K562 (cell line): ENCODE measurements around the gene BRME1. TPM values are rescaled to one million over a fixed set of nuclear protein-coding genes. Genes with fewer than 3 reads are reported as not detected.

Source experiments
- ETS1 ChIP-seq: conservative IDR thresholded peaks from 2 replicates; pipeline ENCODE4 v1.6.1; 2011; ENCODE audit warnings: low read depth, mild to moderate bottlenecking, low read length; ENCODE audit not compliant: control insufficient read depth
- FOXM1 ChIP-seq, 2 experiments: fragments of 450-650 bp in 1 of 2; sonication (generic) in 1 of 2; formaldehyde crosslinking in 1 of 2; IDR thresholded peaks; 2 replicates each; pipeline versions ENCODE4 v1.6.1 to v1.9.0; 2017 to 2022; ENCODE audit warnings: low read depth in 2 of 2, mild to moderate bottlenecking in 2 of 2, missing genetic modification reagents in 1 of 2, moderate library complexity in 1 of 2
- IRF1 ChIP-seq: sonication (generic); formaldehyde crosslinking; IDR thresholded peaks from 2 replicates; pipeline ENCODE4 v1.8.0; 2022; ENCODE audit warnings: missing genetic modification reagents, mild to moderate bottlenecking, borderline replicate concordance
- SIX5 ChIP-seq, 2 experiments: IDR thresholded peaks; 2 replicates each; pipeline ENCODE4 v1.6.1; 2011; ENCODE audit warnings: low read length in 2 of 2, borderline replicate concordance in 1 of 2, low read depth in 1 of 2, mild to moderate bottlenecking in 1 of 2, moderate library complexity in 1 of 2; ENCODE audit not compliant: insufficient read depth in 1 of 2
- SMAD1 ChIP-seq: fragments of 150-350 bp; IDR thresholded peaks from 2 replicates; pipeline ENCODE4 v1.6.1; 2014; ENCODE audit warnings: low read length, low read depth; ENCODE audit not compliant: partially characterized antibody
- ZBTB12 ChIP-seq: fragments of 250-450 bp; sonication (Bioruptor Pico); IDR thresholded peaks from 2 replicates; pipeline ENCODE4 v1.4.0; 2020
- ZBTB33 ChIP-seq: sonication (generic); formaldehyde crosslinking; IDR thresholded peaks from 2 replicates; pipeline ENCODE4 v1.8.1; 2023; ENCODE audit warnings: mild to moderate bottlenecking, missing genetic modification reagents
- ZHX1 ChIP-seq: fragments of 150-350 bp; conservative IDR thresholded peaks from 2 replicates; pipeline ENCODE4 v1.6.1; 2014; ENCODE audit warnings: low read length
- ZNF518B ChIP-seq: fragments of 250-450 bp; sonication (Bioruptor Pico); IDR thresholded peaks from 2 replicates; pipeline ENCODE4 v1.5.0; 2021; ENCODE audit warnings: mild to moderate bottlenecking, moderate library complexity
- polyA plus RNA-seq, 8 experiments: library from polyadenylated mRNA; depleted of rRNA in 4 of 8; stranded (reverse) in 5 of 8; unstranded in 3 of 8; fragments of >200 nt; fragmentation: Nextera tagmentation in 2 of 8; fragmentation: Illumina TruSeq in 1 of 8; extraction: Ambion mirVana in 2 of 8; extraction: Trizol in 1 of 8; gene quantifications; 2 replicates each; pipeline versions ENCODE4 v1.2.1 to v1.2.3, GENCODE V29; 2011 to 2014; ENCODE audit warnings: inconsistent platforms in 1 of 8, missing spikeins in 1 of 8
- total RNA-seq, 7 experiments: library from RNA; depleted of rRNA in 6 of 7; stranded (reverse); fragments of >200 nt in 6 of 7; fragmentation: Illumina TruSeq in 2 of 7; extraction: Trizol in 2 of 7; gene quantifications; 2 replicates each; pipeline versions ENCODE4 v1.2.1 to v1.2.3, GENCODE V29; 2011 to 2021; ENCODE audit warnings: low replicate concordance in 1 of 7

The BRME1 gene
- total and polyA plus RNA-seq, 9 of the 15 experiments (the other 6 are each of a cell fraction or from before 2014, with no cell fraction given), result 0.75 to 6.1 (median 3.6) TPM

GRCh38 chr19:13905634-13906520 lies at the start of gene BRME1, which contains the start of gene CC2D1A (continued):
- TF ChIP-seq ZHX1 (0 out of 2 replicates have a peak, but pooled peaks have one; percentile 25), ZBTB12 (CRISPR knock-in tag) (peak; percentile 44; the same call in 1 of the 2 replicates), ZNF518B (CRISPR knock-in tag) (no peak), ZBTB33 (CRISPR knock-in tag) (0 out of 2 replicates have a peak, but pooled peaks have one; percentile 16), ETS1 (peak; percentile 98), IRF1 (CRISPR knock-in tag) (peak; percentile 85; the same call in 1 of the 2 replicates), SIX5 (IDR thresholded peaks at IDR 0.05; ENCODE audit: borderline replicate concordance in 1 of 2, insufficient read depth in 1 of 2, low read depth in 1 of 2, low read length in 2 of 2) (peak; percentile 85 to 87; a peak in 3 of 4 replicates), FOXM1 (IDR thresholded peaks at IDR 0.05; ENCODE audit: low read depth) (no peak), FOXM1 (CRISPR knock-in tag; IDR thresholded peaks at IDR 0.05; ENCODE audit: low read depth) (peak; percentile 97), SMAD1 (peak; percentile 3)
